ENCODE data around the gene TMPRSS9. TPM values are rescaled to one million over a fixed set of nuclear protein-coding genes. Genes with fewer than 3 reads are reported as not detected.
A peak's percentile ranks its signal among the peaks of the same experiment; 100 is the strongest.

Gene TMPRSS9
- total RNA-seq, 1 donor from 2014 or later = not detected

DNA sequence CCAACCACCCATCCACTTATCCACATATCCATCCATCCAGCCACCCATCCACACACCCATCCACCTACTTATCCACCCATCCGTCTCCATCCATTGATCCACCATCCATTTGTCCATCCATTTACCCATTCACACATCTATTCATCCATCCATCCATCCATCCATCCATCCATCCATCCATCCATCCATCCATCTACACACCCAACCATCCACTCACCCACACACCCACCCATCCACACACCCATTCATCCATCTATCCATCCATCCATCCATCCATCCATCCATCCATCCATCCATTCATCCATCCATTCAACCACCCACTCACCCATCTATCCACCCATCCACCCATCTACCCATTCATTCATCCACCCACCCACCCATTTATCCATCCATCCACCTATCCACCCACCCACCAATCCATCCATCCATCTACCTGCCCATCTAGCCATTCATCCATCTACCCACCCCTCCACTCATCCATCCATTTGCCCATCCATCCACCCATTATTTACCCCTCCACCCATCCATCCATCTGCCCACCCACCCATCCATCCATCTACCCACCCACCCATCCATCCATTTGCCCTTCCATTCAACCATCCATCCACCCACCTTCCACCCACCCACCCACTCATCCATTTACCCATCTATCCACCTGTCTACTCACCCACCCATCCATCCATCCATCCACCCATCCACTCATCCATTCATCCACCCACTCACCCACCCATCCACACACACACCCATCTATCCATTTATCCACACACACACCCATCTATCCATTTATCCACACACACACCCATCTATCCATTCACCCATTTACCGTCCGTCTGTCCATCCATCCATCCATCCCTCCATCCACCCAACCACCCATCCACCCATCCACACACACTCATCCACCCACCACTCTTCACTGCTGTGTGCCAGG, 2.5 kb upstream of the TMPRSS9 start:
- H3K4me3 Mint-ChIP-seq (ENCODE audit: low read depth) = no peak overlapping the region
- peaks cover 17% of the 10 kb centered on the region for H3K27me3 Mint-ChIP-seq
- no peaks in the 10 kb centered on the region for H3K36me3 Mint-ChIP-seq (ENCODE audit: insufficient read depth)
- TF ChIP-seq, protein P1, sequence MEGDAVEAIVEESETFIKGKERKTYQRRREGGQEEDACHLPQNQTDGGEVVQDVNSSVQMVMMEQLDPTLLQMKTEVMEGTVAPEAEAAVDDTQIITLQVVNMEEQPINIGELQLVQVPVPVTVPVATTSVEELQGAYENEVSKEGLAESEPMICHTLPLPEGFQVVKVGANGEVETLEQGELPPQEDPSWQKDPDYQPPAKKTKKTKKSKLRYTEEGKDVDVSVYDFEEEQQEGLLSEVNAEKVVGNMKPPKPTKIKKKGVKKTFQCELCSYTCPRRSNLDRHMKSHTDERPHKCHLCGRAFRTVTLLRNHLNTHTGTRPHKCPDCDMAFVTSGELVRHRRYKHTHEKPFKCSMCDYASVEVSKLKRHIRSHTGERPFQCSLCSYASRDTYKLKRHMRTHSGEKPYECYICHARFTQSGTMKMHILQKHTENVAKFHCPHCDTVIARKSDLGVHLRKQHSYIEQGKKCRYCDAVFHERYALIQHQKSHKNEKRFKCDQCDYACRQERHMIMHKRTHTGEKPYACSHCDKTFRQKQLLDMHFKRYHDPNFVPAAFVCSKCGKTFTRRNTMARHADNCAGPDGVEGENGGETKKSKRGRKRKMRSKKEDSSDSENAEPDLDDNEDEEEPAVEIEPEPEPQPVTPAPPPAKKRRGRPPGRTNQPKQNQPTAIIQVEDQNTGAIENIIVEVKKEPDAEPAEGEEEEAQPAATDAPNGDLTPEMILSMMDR (IDR thresholded peaks at IDR 0.05; ENCODE audit: unreplicated experiment) = no peak
- no peak overlapping the region for H3K27ac Mint-ChIP-seq
- H3K4me1 Mint-ChIP-seq (ENCODE audit: low read depth) = no peaks in the 10 kb centered on the region
- no peak for DNase-seq (ENCODE audit: low spot score, unreplicated experiment)
- no peaks in the 10 kb centered on the region for H3K9me3 Mint-ChIP-seq (ENCODE audit: low read depth)

DNA sequence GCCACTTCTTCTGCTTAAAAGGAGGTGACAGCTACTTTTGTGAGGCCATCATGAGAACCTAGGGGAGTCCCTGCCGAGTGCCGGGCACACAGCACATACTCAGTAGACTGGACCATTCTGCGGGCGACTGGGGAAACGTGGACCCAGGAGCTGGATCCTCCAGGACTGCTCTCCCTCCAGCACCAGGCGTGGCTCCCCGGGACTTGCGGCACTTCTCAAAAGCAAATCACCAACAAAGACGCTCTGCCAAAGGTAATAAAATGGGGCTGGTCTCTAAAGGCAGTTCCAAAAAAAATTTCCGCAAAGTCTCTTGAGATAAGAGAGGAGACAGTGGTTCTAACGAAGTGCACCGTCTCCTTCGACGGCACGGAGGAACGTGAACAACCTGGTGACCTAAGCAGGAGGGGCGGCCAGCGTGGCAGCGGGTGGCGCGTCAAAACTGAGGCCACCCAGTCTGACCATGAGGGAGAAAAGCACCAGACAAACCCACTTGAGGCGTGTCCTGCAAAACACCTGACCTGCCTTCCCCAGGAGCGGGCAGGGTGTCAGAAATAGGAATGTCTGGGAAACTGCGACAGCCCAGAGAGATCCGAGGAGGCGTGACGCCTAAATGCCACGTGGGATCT, 1.4 kb upstream of the TMPRSS9 start:
- Mint-ChIP-seq H3K27ac (no peak overlapping the region), H3K27me3 (peaks cover 17% of the 10 kb centered on the region), H3K36me3 (ENCODE audit: insufficient read depth) (no peaks in the 10 kb centered on the region), H3K9me3 (ENCODE audit: low read depth) (no peaks in the 10 kb centered on the region), H3K4me1 (ENCODE audit: low read depth) (no peaks in the 10 kb centered on the region), H3K4me3 (ENCODE audit: low read depth) (no peak overlapping the region)
- no peak for DNase-seq (ENCODE audit: low spot score, unreplicated experiment)
- TF ChIP-seq, protein P1 (IDR thresholded peaks at IDR 0.05; ENCODE audit: unreplicated experiment) = no peak

DNA sequence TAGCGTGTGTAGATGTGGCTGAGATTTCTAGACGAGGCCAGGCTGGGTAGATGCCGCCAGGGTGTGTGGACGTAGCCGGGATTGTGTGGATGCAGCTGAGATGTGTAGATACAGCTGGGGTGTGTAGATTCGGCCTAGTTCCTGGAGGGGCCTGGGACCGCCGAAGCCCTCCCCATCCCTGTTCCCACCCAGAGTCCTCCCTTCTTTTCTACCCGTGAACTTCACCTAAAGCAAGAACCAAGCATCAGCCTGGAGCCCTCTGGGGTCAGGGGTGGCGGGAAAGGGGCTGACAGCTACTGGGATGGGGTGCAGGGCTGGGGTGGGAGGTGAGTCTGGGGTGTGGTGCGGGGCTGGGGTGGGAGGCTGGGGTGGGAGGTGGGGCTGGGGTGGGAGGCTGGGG, 768 bp downstream of the TMPRSS9 start:
- H3K4me3 Mint-ChIP-seq (ENCODE audit: low read depth) = no peak overlapping the region
- H3K27ac Mint-ChIP-seq = peak overlapping the region; percentile 53
- H3K9me3 Mint-ChIP-seq (ENCODE audit: low read depth) = no peaks in the 10 kb centered on the region
- no peaks in the 10 kb centered on the region for H3K36me3 Mint-ChIP-seq (ENCODE audit: insufficient read depth)
- TF ChIP-seq, protein P1 (IDR thresholded peaks at IDR 0.05; ENCODE audit: unreplicated experiment) = no peak
- no peaks in the 10 kb centered on the region for H3K4me1 Mint-ChIP-seq (ENCODE audit: low read depth)
- peaks cover 22% of the 10 kb centered on the region for H3K27me3 Mint-ChIP-seq
- DNase-seq (ENCODE audit: low spot score, unreplicated experiment) = no peak

DNA sequence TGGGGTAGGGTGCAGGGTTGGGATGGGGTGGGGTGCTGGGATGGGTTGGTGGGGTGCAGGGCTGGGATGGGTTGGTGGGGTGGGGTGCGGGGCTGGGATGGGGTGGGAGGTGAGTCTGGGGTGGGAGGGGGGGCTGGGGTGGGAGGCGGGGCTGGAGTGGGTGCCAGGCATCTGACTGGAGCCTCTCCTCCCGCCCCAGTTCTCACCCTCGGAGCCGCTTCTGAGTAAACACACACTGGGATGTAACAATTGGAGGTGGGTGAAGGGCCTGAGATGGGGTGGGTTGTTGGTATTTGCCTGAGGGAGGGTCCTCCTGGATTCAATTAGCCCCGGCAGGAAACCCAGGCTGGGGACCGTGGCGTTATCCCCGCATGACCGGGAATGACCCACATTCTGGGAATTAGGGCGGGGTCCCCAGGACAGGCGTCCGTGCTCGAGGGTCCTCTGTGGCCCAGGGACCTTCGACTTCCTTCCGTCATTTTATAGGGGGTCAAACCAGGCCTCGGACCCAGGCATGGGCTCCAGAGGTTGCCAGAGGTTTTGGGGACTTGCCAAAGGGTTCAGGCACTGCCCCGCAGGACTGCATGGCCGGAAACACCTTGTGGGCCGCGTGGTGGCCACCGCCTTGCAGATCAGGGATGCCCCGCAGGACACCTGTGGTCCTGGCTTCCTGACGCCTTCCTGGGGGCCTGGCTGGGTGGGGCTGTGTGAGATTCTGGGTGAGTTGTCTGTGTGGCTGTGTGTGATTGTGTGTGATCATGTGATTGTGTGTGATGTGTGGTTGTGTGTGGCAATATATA, 1.4 kb downstream of the TMPRSS9 start:
- Mint-ChIP-seq H3K4me1 (ENCODE audit: low read depth) (no peaks in the 10 kb centered on the region), H3K4me3 (ENCODE audit: low read depth) (no peak overlapping the region), H3K27ac (no peak overlapping the region), H3K27me3 (peaks cover 22% of the 10 kb centered on the region), H3K9me3 (ENCODE audit: low read depth) (no peaks in the 10 kb centered on the region), H3K36me3 (ENCODE audit: insufficient read depth) (no peaks in the 10 kb centered on the region)
- no peak for DNase-seq (ENCODE audit: low spot score, unreplicated experiment)
- TF ChIP-seq, protein P1 (IDR thresholded peaks at IDR 0.05; ENCODE audit: unreplicated experiment) = no peak
